ENCODE measurements around the gene CLPSL2. TPM values are rescaled to one million over a fixed set of nuclear protein-coding genes. Genes with fewer than 3 reads are reported as not detected.

The CLPSL2 gene
- not detected in 2 replicates for total RNA-seq

GRCh38 chr6:35776364-35777215 lies at the start of gene CLPSL2:
TSS of gene CLPSL2 (plus strand) at chr6:35776598. CDS start at chr6:35776619, 21 bp downstream.

GRCh38 chr6:35736982-35737412 lies 39.4 kb upstream of the CLPSL2 start, which contains the start of gene ARMC12:
TSS of gene ARMC12 (plus strand) at chr6:35737032. CDS start at chr6:35737109, 77 bp downstream.

GRCh38 chr6:35780719-35781118 lies 4.3 kb downstream of the CLPSL2 start, which contains the start of gene CLPSL1:
TSS of gene CLPSL1 (plus strand) at chr6:35781019. CDS start at chr6:35781111, 92 bp downstream.

GRCh38 chr6:35804996-35805736 lies 28.8 kb downstream of the CLPSL2 start, which contains the start of gene LHFPL5:
TSS of gene LHFPL5 (plus strand) at chr6:35805352. CDS start at chr6:35805671, 319 bp downstream.

Other genes starting within 250 kb of the CLPSL2 start
- 30.3 and 33.1 TPM in 2 replicates for gene FKBP5, start 87.7 kb upstream of the CLPSL2 start, total RNA-seq
- 0.50 TPM in 1 of 2 replicates, not detected in the other for gene ARMC12, start 39.6 kb upstream of the CLPSL2 start, total RNA-seq
- not detected in 2 replicates for gene CLPSL1, start 4.4 kb downstream of the CLPSL2 start, total RNA-seq
- not detected in 2 replicates for gene CLPS, start 20.7 kb downstream of the CLPSL2 start, total RNA-seq
- not detected in 2 replicates for gene LHFPL5, start 28.8 kb downstream of the CLPSL2 start, total RNA-seq
- 30.9 and 68.2 TPM in 2 replicates for gene SRPK1, start 144.5 kb downstream of the CLPSL2 start, total RNA-seq
- gene SLC26A8, start 248.0 kb downstream of the CLPSL2 start, total RNA-seq: not detected in 2 replicates

Measured in bladder microvascular endothelial cell (primary cell).